ENCODE data around the gene COL19A1.
"Not testable (repeated sequence)": the region's sequence is repeated elsewhere in the genome, so short reads cannot be mapped to it uniquely, and the experiment has no call there.

The COL19A1 gene

DNA sequence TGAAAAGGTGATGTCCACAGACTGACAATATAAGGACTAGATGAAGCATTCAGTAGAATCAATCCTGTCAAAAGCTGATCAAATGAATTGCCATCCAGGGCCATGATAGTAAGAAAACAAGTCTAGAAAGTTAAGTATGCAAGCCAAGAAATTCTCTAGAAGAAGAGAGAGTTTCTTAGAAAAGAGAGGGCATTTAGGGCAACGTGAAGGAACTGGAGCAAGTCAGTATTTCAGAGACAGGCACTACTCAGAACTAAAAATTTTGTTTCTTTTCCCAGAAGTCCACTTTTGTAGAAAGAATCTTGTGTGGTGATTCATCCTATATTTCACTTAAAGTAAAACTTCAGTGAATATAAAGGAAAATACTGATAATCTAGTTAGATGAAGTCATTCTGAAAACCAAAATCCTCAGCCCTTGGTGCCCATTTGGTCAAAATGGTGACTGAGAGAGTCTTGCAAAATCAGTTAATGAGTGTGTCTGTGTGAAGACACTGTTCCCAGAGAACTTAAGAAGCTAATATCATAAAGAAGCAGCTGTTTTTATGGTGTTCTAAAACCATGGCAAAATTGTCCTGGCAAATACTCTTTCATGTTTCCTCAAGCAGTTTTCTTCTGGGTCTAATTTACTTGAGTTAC lies 82.2 kb downstream of the COL19A1 start:
- no peaks in the 10 kb centered on the region for H3K27me3 ChIP-seq (ENCODE audit: insufficient read depth, insufficient read length)
- H3K9me3 ChIP-seq (ENCODE audit: insufficient read depth, low read length): no peaks in the 10 kb centered on the region
- H3K9ac ChIP-seq (ENCODE audit: insufficient read length, low read depth): no peak overlapping the region
- H3K4me3 ChIP-seq (ENCODE audit: insufficient read length, low read depth): no peak overlapping the region
- H3K36me3 ChIP-seq (ENCODE audit: insufficient read depth, insufficient read length, low read length): no peaks in the 10 kb centered on the region
- TF ChIP-seq ZNF274 (IDR thresholded peaks at IDR 0.05; ENCODE audit: low read depth, low read length) (no peak), YY1 (IDR thresholded peaks at IDR 0.05; ENCODE audit: insufficient read depth, insufficient read length) (no peak), SUZ12 (IDR thresholded peaks at IDR 0.05; ENCODE audit: extremely low read depth, insufficient read depth, insufficient read length) (no peak)
- no peaks in the 10 kb centered on the region for H3K4me1 ChIP-seq (ENCODE audit: insufficient read depth, insufficient read length)
- DNase-seq (ENCODE audit: low read depth, low spot score): no peak

GRCh38 chr6:69953491-69953890 lies 87.1 kb downstream of the COL19A1 start:
- Histone ChIP-seq H3K9ac (ENCODE audit: insufficient read length, low read depth) (no peak overlapping the region), H3K4me1 (ENCODE audit: insufficient read depth, insufficient read length) (no peaks in the 10 kb centered on the region), H3K36me3 (ENCODE audit: insufficient read depth, insufficient read length, low read length) (no peaks in the 10 kb centered on the region), H3K9me3 (ENCODE audit: insufficient read depth, low read length) (no peaks in the 10 kb centered on the region), H3K27me3 (ENCODE audit: insufficient read depth, insufficient read length) (no peaks in the 10 kb centered on the region), H3K4me3 (ENCODE audit: insufficient read length, low read depth) (no peak overlapping the region)
- no peak for DNase-seq (ENCODE audit: low read depth, low spot score)
- TF ChIP-seq ZNF274 (IDR thresholded peaks at IDR 0.05; ENCODE audit: low read depth, low read length): no peak
- TF ChIP-seq YY1 (IDR thresholded peaks at IDR 0.05; ENCODE audit: insufficient read depth, insufficient read length): no peak
- no peak for TF ChIP-seq SUZ12 (IDR thresholded peaks at IDR 0.05; ENCODE audit: extremely low read depth, insufficient read depth, insufficient read length)

DNA sequence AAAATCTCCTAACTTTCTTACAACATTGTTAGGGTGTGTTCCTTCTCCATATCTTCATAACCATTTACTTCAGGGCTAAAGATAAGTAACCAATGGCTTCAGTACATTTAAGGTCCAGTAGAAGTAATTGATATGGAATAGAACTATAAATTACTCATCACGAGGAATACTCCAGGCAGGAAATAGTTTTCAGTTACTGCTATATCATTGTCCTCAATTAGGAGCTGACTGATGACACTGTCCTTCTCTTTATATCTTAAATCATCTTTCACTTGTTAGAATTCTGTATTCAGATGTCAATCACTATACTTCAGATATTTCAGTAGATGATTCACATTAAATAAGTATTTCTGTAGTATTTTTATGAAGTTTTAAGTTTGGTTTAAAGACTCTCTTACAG lies 88.4 kb downstream of the COL19A1 start:
- H3K4me3 ChIP-seq (ENCODE audit: insufficient read length, low read depth): no peak overlapping the region
- DNase-seq (ENCODE audit: low read depth, low spot score): no peak
- no peaks in the 10 kb centered on the region for H3K27me3 ChIP-seq (ENCODE audit: insufficient read depth, insufficient read length)
- H3K9ac ChIP-seq (ENCODE audit: insufficient read length, low read depth): no peak overlapping the region
- H3K4me1 ChIP-seq (ENCODE audit: insufficient read depth, insufficient read length): no peaks in the 10 kb centered on the region
- no peaks in the 10 kb centered on the region for H3K9me3 ChIP-seq (ENCODE audit: insufficient read depth, low read length)
- TF ChIP-seq YY1 (IDR thresholded peaks at IDR 0.05; ENCODE audit: insufficient read depth, insufficient read length): no peak
- TF ChIP-seq ZNF274 (IDR thresholded peaks at IDR 0.05; ENCODE audit: low read depth, low read length): no peak
- TF ChIP-seq SUZ12 (IDR thresholded peaks at IDR 0.05; ENCODE audit: extremely low read depth, insufficient read depth, insufficient read length): no peak
- H3K36me3 ChIP-seq (ENCODE audit: insufficient read depth, insufficient read length, low read length): no peaks in the 10 kb centered on the region

GRCh38 chr6:69957985-69958559 lies 91.7 kb downstream of the COL19A1 start:
- DNase-seq (ENCODE audit: low read depth, low spot score): no peak
- no peak for TF ChIP-seq ZNF274 (IDR thresholded peaks at IDR 0.05; ENCODE audit: low read depth, low read length)
- TF ChIP-seq YY1 (IDR thresholded peaks at IDR 0.05; ENCODE audit: insufficient read depth, insufficient read length): no peak
- no peaks in the 10 kb centered on the region for H3K9me3 ChIP-seq (ENCODE audit: insufficient read depth, low read length)
- no peaks in the 10 kb centered on the region for H3K27me3 ChIP-seq (ENCODE audit: insufficient read depth, insufficient read length)
- H3K4me1 ChIP-seq (ENCODE audit: insufficient read depth, insufficient read length): no peaks in the 10 kb centered on the region
- H3K36me3 ChIP-seq (ENCODE audit: insufficient read depth, insufficient read length, low read length): no peaks in the 10 kb centered on the region
- H3K9ac ChIP-seq (ENCODE audit: insufficient read length, low read depth): no peak overlapping the region
- no peak overlapping the region for H3K4me3 ChIP-seq (ENCODE audit: insufficient read length, low read depth)

- no peak for DNase-seq (ENCODE audit: low read depth, low spot score)
- no peak overlapping the region for H3K9ac ChIP-seq (ENCODE audit: insufficient read length, low read depth)
- no peak for TF ChIP-seq ZNF274 (IDR thresholded peaks at IDR 0.05; ENCODE audit: low read depth, low read length)
- TF ChIP-seq SUZ12 (IDR thresholded peaks at IDR 0.05; ENCODE audit: extremely low read depth, insufficient read depth, insufficient read length): no peak
- no peak for TF ChIP-seq YY1 (IDR thresholded peaks at IDR 0.05; ENCODE audit: insufficient read depth, insufficient read length)
- no peaks in the 10 kb centered on the region for H3K4me1 ChIP-seq (ENCODE audit: insufficient read depth, insufficient read length)
- H3K9me3 ChIP-seq (ENCODE audit: insufficient read depth, low read length): no peaks in the 10 kb centered on the region
- no peak overlapping the region for H3K4me3 ChIP-seq (ENCODE audit: insufficient read length, low read depth)
- no peaks in the 10 kb centered on the region for H3K27me3 ChIP-seq (ENCODE audit: insufficient read depth, insufficient read length)
- H3K36me3 ChIP-seq (ENCODE audit: insufficient read depth, insufficient read length, low read length): no peaks in the 10 kb centered on the region
Measured at GRCh38 chr6:69958978-69959377, 92.6 kb downstream of the COL19A1 start.

- H3K9ac ChIP-seq (ENCODE audit: insufficient read length, low read depth); H3K9me3 ChIP-seq (ENCODE audit: insufficient read depth, low read length); DNase-seq (ENCODE audit: low read depth, low spot score); H3K36me3 ChIP-seq (ENCODE audit: insufficient read depth, insufficient read length, low read length); H3K4me1 ChIP-seq (ENCODE audit: insufficient read depth, insufficient read length); H3K27me3 ChIP-seq (ENCODE audit: insufficient read depth, insufficient read length); H3K4me3 ChIP-seq (ENCODE audit: insufficient read length, low read depth): not testable (repeated sequence)
Measured at GRCh38 chr6:69965974-69966373, 99.6 kb downstream of the COL19A1 start.

DNA sequence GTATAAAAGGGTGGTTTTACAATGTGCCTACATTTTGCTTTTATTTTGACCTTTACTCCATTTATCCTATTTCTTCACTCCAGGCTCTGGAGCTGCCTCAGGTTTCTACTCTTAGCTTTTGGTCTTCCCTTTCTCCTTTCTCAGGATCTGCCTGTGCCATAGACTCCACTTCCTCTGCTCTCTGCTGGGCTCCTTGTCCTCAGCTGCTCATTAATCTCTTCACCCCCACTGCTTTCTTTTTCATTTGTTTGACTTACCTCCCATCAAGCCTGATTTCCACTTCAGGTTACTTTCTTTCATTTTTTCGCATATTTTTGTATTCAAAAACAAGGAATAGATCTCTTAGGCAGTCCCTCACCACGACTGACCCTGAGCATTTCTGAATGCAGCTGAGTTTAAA lies 106.8 kb downstream of the COL19A1 start:
- H3K27me3 ChIP-seq (ENCODE audit: insufficient read depth, insufficient read length): no peaks in the 10 kb centered on the region
- TF ChIP-seq ZNF274 (IDR thresholded peaks at IDR 0.05; ENCODE audit: low read depth, low read length) (no peak), SUZ12 (IDR thresholded peaks at IDR 0.05; ENCODE audit: extremely low read depth, insufficient read depth, insufficient read length) (no peak)
- H3K9me3 ChIP-seq (ENCODE audit: insufficient read depth, low read length): no peaks in the 10 kb centered on the region
- no peaks in the 10 kb centered on the region for H3K4me1 ChIP-seq (ENCODE audit: insufficient read depth, insufficient read length)
- no peak for DNase-seq (ENCODE audit: low read depth, low spot score)
- no peaks in the 10 kb centered on the region for H3K36me3 ChIP-seq (ENCODE audit: insufficient read depth, insufficient read length, low read length)
- H3K4me3 ChIP-seq (ENCODE audit: insufficient read length, low read depth): no peak overlapping the region
- H3K9ac ChIP-seq (ENCODE audit: insufficient read length, low read depth): no peak overlapping the region

All from NT2/D1 (cell line).